Ascending aorta (tissue), 2 donors: ENCODE data around the gene TNIP3. TPM values are rescaled to one million over a fixed set of nuclear protein-coding genes. Genes with fewer than 3 reads are reported as not detected.

Experiments
- DNase-seq, 2 donors: peaks; one replicate each; pipeline ENCODE4 v3.0.0-alpha.2; 2019; ENCODE audit warnings: low spot score in 2 of 2
- H3K27ac ChIP-seq, 2 donors: fragments of 200-600 bp; sonication (generic); one replicate each; pipeline ENCODE4 v1.5.1; 2016 to 2017; ENCODE audit warnings: mild to moderate bottlenecking in 1 of 2
- H3K27me3 ChIP-seq: fragments of 200-600 bp; sonication (generic); one replicate; pipeline ENCODE4 v1.5.1; 2017
- H3K36me3 ChIP-seq, 2 donors: fragments of 200-600 bp; sonication (generic); one replicate each; pipeline ENCODE4 v1.5.1; 2016
- H3K4me1 ChIP-seq, 2 donors: fragments of 200-600 bp; sonication (generic); one replicate each; pipeline ENCODE4 v1.5.1; 2016 to 2017; ENCODE audit warnings: mild to moderate bottlenecking in 1 of 2
- H3K4me3 ChIP-seq, 2 donors: fragments of 200-600 bp; sonication (generic); one replicate each; pipeline ENCODE4 v1.5.1; 2016 to 2017; ENCODE audit warnings: mild to moderate bottlenecking in 1 of 2
- H3K9me3 ChIP-seq, 2 donors: fragments of 200-600 bp; sonication (generic); one replicate each; pipeline ENCODE4 v1.5.1; 2016
- CTCF ChIP-seq, 3 experiments: fragments of 200-600 bp in 2 of 3; fragments of 450-650 bp in 1 of 3; sonication (generic) in 2 of 3; IDR thresholded peaks; one replicate each; pipeline ENCODE4 v1.5.1; 2016 to 2019; ENCODE audit warnings: antibody characterized with exemption in 3 of 3, mild to moderate bottlenecking in 1 of 3, moderate library complexity in 1 of 3
- intact Hi-C: fragments of 100-400 bp; cut with DNase I; formaldehyde crosslinking; loops from one replicate; pipeline ENCODE4 v1.15.1; 2023
- total RNA-seq: library from RNA; depleted of rRNA; stranded (reverse); fragments of >200 nt; gene quantifications from one replicate; pipeline ENCODE4 v1.1.0, GENCODE V29; 2016

The TNIP3 gene
- total RNA-seq, 1 donor from 2014 or later: not detected

GRCh38 chr4:121150486-121150885 is 13.6 kb downstream of the TNIP3 start:
- no peak for DNase-seq
- Histone ChIP-seq H3K4me1 (no peaks in the 10 kb centered on the region), H3K36me3 (no peaks in the 10 kb centered on the region), H3K27ac (no peak overlapping the region), H3K4me3 (no peak overlapping the region), H3K27me3 (no peaks in the 10 kb centered on the region), H3K9me3 (no peaks in the 10 kb centered on the region)
- intact Hi-C loops: no loop called here
- TF ChIP-seq CTCF (IDR thresholded peaks at IDR 0.05): no peak

GRCh38 chr4:121150003-121150402 is 14.1 kb downstream of the TNIP3 start:
- Histone ChIP-seq H3K4me1 (no peaks in the 10 kb centered on the region), H3K4me3 (no peak overlapping the region), H3K27me3 (no peaks in the 10 kb centered on the region), H3K36me3 (no peaks in the 10 kb centered on the region), H3K27ac (no peak overlapping the region), H3K9me3 (no peaks in the 10 kb centered on the region)
- intact Hi-C loops: no loop called here
- no peak for DNase-seq
- TF ChIP-seq CTCF (IDR thresholded peaks at IDR 0.05): no peak

- Histone ChIP-seq H3K9me3 (no peaks in the 10 kb centered on the region), H3K36me3 (no peaks in the 10 kb centered on the region), H3K27me3 (no peaks in the 10 kb centered on the region), H3K27ac (no peak overlapping the region), H3K4me1 (no peaks in the 10 kb centered on the region), H3K4me3 (no peak overlapping the region)
- intact Hi-C loops: no loop called here
- DNase-seq: no peak
- TF ChIP-seq CTCF (IDR thresholded peaks at IDR 0.05): no peak
Observed at GRCh38 chr4:121148621-121149020, 15.5 kb downstream of the TNIP3 start.

- intact Hi-C loops: no loop called here
- Histone ChIP-seq H3K9me3 (no peaks in the 10 kb centered on the region), H3K4me3 (no peak overlapping the region), H3K36me3 (no peaks in the 10 kb centered on the region), H3K27ac (no peak overlapping the region), H3K4me1 (no peaks in the 10 kb centered on the region), H3K27me3 (no peaks in the 10 kb centered on the region)
- DNase-seq: no peak
- no peak for TF ChIP-seq CTCF (IDR thresholded peaks at IDR 0.05)
Observed at GRCh38 chr4:121148000-121148399, 16.1 kb downstream of the TNIP3 start.

- H3K27ac ChIP-seq: no peak overlapping the region
- no peak for DNase-seq
- intact Hi-C loops: no loop called here
- H3K36me3 ChIP-seq: no peaks in the 10 kb centered on the region
- H3K4me3 ChIP-seq: no peak overlapping the region
- H3K9me3 ChIP-seq: no peaks in the 10 kb centered on the region
- no peak for TF ChIP-seq CTCF (IDR thresholded peaks at IDR 0.05)
- no peaks in the 10 kb centered on the region for H3K4me1 ChIP-seq
- no peaks in the 10 kb centered on the region for H3K27me3 ChIP-seq
Observed at GRCh38 chr4:121146530-121146929, 17.6 kb downstream of the TNIP3 start.

GRCh38 chr4:121145430-121145829 is 18.7 kb downstream of the TNIP3 start:
- no peak for DNase-seq
- intact Hi-C loops: no loop called here
- Histone ChIP-seq H3K36me3 (no peaks in the 10 kb centered on the region), H3K4me1 (no peaks in the 10 kb centered on the region), H3K27me3 (no peaks in the 10 kb centered on the region), H3K27ac (no peak overlapping the region), H3K4me3 (no peak overlapping the region), H3K9me3 (no peaks in the 10 kb centered on the region)
- TF ChIP-seq CTCF (IDR thresholded peaks at IDR 0.05): no peak
